GM21447 (cell line): Measurements from ENCODE around the gene APOL6.
"Not testable (repeated sequence)": the region's sequence is repeated elsewhere in the genome, so short reads cannot be mapped to it uniquely, and the experiment has no call there.

ENCODE experiments used
- ATAC-seq: cut with Tn5 transposase; IDR thresholded peaks from one replicate; pipeline ENCODE4 v1.9.1; 2021; ENCODE audit not compliant: unreplicated experiment

The APOL6 gene

DNA sequence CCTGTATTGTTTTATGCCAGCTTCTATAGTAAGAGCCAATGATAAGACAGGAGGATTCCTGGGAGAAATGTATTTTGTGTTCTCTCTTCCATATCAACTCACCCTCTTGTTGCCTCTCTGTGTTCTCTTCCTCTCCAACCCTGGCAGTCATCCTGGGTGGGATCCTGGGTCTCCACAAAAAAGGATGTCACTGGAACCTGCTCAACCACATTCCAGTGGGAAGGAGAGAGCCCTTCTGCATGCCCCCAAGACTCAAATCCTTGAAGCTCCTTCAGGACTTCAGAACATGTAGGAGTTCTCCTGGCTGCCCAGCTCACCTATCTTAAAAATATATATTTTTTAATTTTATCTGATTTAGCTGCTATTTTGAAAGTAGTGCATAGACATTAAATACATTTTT is 26.1 kb downstream of the APOL6 start:
- ATAC-seq = no peak

DNA sequence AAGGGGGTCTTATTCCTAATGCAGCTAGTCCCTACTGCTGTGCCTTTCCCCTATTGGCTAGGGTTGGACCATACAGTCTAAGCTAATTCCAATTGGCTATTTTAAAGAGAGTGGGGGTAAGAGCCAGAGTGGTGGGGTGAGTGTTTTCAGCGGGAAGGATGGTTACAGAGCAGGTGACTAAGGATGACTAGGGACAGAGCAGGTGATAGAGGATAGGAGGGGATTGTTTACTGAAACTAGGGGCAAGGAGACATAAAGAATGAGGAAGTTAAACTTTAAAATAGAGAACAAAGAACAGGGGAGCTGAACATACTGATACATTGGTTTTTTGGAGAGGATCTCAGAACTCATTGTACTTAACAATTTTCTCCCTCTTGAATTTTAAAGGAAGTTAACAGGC is 27.8 kb downstream of the APOL6 start:
- not testable (repeated sequence) for ATAC-seq

DNA sequence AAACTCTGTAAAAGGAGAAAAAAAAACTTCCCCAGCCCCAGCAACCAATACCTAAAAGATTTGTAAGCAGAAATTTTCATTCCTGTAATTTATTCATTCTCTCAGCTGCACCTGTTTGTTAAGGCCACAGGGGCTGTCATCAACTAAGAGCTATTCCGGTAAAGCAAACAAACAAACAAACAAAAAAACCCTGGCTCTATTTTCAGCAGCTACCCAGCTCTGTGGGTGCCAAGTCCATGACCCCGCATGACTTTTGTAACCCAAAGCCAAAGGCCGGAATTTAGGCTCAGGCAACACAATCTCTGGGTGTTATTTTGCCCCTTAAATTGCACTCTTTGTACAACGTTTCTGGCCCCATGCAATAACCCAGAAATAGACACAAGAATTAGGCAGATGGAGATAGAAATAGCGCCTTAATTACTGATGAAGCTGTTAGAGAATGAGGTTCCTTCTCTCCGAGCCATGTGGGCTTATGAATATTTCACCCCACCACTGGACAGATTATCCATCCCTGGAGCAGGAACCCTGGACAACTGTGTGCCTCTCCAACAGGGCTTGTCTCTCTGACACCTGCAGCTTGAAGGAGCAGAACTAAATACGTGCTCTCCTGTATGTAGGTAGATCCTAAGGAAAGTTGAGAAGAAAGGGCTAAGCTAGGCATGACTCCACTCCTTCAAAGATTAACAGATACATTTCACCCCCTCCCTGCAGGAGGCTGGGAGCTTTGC is 29.4 kb downstream of the APOL6 start:
- no peak for ATAC-seq

DNA sequence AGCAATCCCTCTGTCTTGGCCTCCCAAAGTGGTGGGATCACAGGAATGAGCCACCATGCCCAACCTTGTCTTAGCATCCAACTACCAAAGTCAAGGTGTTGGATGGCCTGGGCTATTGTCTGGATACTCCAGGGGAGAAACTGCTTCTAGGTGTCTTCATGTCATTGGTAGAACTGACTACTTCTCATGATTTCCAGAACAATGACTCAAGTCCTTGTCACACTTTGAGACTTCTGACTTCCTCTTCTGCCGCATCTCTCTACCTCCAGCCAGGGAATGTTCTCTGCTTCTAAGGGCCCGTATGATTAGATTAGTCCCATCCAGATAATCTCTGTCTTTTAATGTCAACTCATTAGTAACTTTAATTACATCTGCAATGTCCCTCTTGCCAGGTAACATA is 30.6 kb downstream of the APOL6 start:
- no peak for ATAC-seq

DNA sequence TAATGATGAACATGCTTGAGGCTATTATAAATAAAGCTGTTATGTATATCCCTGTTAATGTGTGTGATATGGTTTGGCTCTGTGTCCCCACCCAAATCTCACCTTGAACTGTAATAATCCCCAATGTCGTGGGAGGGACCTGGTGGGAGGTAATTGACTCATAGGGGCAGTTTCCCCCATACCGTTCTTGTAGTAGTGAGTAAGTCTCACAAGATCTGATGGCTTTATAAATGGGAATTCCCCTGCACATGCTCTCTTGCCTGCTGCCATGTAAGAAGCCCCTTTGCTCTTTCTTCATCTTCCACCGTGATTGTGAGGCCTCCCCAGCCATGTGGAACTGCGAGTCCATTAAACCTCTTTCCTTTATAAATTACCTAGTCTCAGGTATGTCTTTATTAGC is 31.2 kb downstream of the APOL6 start:
- ATAC-seq = not testable (repeated sequence)

DNA sequence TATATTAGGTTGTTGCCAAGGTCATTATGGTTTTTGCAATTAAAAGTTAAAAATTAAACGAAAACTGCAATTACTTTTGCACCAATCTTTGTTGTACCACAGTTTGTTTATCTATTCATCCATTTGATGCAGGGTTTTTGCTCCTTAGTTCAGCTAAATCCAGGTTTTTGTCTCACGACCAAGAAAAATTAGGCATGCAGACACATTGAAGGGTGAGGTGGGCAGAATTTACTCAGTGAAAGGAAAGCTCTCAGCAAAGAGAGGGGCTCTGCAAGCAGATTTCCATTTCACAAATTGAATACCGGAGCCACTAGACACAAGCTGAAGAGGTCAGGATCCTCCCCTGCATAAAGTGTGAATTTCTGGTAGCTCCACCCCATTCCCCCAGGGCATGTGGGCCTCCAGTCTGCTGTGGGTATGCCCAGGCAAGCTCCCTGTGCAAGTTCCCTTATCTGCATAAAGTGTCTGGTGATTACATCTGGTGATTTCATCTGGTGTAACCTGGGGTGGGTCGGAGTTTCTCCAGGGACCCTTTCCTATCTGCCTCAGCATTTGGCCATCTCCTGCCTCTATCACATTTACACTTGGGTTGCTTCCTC is 33.3 kb downstream of the APOL6 start:
- no peak for ATAC-seq

DNA sequence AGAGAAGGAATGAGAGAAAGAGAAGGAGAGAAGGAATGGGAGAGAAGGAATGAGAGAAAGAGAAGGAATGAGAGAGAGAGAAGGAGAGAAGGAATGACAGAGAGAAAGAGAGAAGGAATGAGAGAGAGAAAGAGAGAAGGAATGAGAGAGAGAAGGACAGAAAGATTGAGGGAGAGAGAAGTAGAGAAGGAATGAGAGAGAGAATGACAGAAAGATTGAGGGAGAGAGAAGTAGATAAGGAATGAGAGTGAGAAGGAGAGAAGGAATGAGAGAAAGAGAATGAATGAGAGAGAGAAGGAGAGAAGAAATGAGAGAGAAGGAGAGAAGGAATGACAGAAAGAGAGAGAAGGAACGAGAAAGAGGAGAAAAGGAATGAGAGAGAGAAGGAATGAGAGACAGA is 35.3 kb downstream of the APOL6 start:
- no peak for ATAC-seq

DNA sequence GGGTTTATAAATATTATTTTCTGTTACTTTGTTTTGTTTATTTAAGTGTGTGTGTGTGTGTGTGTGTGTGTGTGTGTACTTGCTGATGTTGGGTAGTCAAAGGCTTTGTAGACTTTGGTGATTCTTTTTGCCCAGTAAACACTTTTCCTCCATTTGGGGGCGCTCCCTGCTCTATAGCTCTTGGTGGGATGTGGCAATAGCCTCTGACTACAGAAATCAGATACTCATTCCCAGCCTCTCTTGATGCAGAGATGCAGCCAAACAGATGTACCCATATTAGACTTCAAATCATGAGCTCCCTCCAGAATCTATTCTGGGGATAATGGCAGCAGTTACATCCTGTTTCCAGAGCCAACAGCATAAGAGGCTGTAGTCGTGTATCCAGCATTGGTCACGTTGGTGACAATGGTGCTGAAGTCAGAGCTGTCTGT is 36.0 kb downstream of the APOL6 start:
- ATAC-seq = no peak

DNA sequence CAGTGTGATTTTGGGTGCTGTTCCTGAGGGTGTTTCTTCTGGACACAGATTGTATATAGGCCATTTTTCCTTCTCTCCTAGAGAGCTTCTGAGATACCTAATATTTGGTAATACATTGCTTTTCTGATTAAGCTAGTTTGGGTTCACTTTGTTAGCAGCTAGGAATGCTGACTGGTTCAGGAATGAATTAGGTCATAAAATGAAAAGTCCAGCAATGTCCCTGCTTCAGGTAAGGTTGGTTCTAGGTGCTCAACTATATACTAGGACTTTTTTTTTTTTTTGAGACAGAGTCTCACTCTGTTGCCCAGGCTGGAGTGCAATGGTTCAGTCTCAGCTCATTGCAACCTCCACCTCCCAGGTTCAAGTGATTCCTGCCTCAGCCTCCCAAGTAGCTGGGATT is 36.5 kb downstream of the APOL6 start:
- ATAC-seq = no peak

DNA sequence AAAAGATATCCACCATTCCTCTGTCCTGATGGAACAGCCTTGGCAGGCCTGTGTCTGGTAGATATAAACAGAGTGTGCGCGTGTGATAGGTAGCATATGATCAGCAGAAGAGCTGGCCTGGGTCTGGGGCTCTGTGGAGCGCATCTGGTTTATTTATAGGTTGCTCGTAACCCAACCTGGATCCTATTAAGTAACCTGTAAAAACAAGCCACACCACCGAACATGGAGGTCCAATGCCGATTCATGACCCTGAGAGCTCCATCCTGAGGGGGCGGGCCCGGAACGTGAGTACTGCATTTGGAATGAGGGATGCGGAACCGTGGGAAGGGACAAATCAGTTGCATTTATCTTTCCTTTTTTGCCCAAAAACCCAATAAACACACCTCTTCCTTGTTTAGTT is 37.5 kb downstream of the APOL6 start:
- ATAC-seq = no peak

DNA sequence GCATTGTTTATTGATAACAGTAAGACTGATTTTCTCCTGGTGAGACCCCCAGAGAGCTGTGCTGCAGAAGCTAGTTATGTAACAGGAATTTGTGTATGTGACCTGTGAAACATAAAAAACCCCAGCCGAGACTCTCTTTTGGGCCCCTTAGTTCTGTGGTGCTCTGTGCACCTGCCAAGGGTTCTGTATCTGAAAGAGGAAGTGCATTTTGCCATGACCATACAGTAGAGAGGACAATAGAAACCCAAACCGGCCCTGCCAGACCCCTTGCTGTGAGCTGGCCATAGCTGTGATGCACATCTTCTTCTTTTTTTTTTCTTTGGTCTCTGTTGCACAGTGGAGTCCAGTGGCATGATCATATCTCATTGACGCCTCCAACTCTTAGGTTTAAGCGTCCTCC is 38.1 kb downstream of the APOL6 start:
- no peak for ATAC-seq

DNA sequence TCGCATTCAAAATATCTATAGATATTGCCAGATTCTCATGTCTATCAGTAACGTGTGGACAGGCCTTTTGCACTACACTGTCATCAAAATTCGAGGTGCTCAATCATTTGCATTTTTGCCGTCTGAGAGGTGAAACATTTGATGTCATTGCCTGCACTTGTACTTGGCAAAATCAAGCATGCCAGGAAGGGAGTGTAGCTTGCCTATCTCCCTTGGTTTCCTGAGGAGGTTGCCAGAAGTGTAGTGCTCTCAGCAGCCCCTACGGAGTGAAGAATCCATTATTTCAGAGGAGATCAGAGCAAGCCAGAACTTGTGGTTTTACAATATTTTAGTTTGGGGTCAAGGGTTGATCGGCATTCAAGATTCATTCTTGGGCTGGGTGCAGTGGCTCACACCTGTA is 39.2 kb downstream of the APOL6 start:
- ATAC-seq = no peak

DNA sequence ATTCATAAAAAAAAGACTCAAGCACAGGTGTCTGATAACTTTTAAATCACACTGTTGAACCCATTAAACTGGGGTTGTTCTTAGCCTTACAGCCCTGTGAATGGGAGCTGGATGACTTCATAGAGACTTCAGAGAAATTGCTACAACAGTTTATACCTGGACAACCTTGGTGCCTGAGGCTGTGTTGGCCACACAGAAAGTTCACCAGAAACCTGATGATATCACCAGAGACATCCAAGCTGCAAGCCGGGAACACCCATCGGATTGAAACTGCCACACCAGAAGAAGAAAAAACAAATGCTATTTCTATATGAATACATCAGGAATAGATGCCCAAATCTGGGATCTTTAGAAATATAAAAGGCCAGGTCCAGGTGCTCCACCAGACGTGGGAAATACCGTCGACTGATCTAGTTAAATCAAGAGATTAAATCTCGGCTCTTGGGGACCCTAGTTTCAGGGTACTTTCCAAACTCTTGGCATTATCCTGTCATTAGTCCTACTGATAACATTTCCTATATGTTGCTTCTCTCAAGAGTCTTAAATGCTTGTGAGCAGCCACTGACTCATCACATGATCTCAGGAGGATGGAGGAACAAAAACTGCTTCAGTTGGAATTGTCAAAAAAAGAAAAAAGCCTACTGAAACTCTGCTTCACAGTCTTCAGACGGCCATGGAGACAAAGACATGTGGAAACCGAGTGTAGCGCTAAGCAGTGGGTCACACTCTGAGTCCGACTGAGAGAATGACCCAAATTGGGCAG is 40.8 kb downstream of the APOL6 start:
- ATAC-seq = no peak

DNA sequence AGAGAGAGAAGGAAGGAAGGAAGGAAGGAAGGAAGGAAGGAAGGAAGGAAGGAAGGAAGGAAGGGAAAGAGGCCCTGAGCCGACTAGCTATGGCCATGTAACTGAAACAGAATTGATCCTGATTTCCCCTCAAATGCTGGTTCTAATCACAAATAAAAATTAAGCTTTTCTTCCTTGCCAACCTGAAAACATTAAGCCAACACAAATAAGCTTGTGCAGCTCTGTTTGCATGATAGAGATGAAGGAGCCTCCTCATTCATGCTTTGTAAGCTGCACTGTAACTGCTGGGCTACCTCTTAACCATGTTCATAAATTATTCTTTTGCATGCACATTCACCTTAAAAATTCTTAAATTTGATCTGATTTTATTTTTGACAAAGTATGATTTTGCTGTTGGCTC is 41.8 kb downstream of the APOL6 start:
- ATAC-seq = no peak

DNA sequence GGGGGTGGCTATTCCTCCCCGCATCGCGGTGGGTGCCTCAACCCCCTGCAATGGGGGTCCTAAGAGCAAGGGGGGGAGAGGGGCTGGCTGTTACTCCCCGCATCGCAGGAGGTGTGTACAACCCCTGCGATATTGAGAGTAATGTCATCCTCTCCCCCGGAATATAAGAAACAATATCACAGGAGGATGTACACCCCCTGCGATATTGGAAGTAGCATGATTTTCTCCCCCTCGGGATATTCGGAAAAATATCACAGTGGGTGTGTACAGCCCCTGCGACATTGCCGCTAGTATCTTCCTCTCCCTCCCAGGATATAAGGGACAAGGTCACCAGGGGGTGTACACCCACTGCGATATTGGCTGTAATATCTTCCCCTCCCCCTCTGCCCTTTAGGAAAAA is 47.0 kb downstream of the APOL6 start:
- ATAC-seq = no peak

DNA sequence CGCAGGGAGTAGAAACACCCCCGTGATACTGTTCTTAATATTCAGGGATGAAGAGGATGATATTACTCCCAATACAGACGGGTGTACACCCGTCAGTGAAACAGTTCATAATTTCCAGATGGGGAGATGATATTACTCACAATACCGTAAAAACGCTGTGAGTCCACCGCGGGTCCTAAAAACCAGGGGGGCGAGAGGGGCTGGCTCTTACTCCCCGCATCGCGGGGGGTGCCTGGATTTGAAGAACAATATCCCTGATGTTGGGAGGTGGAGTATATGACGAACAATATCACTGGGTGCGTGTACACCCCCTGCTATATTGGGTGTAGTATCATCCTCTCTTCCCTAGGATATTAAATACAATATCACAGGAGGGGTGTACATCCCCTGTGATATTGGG is 48.9 kb downstream of the APOL6 start:
- no peak for ATAC-seq

DNA sequence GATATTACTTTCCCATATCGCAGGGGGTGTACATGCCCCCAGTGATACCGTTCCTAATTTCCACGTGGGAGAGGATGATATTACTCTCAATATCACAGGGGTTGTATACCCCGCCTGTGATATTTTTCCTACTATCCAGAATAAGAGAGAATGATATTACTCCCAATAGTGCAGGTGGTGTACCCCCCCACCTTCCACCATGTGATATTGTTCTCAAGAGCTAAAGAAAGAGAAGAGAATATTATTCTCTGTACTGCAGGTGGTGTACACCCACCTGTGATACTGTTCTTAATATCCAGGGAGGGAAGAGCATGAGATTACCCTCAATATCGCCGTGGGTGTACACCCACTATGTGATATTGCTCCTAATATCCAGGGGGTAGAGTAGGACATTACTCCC is 51.6 kb downstream of the APOL6 start:
- ATAC-seq = not testable (repeated sequence)

DNA sequence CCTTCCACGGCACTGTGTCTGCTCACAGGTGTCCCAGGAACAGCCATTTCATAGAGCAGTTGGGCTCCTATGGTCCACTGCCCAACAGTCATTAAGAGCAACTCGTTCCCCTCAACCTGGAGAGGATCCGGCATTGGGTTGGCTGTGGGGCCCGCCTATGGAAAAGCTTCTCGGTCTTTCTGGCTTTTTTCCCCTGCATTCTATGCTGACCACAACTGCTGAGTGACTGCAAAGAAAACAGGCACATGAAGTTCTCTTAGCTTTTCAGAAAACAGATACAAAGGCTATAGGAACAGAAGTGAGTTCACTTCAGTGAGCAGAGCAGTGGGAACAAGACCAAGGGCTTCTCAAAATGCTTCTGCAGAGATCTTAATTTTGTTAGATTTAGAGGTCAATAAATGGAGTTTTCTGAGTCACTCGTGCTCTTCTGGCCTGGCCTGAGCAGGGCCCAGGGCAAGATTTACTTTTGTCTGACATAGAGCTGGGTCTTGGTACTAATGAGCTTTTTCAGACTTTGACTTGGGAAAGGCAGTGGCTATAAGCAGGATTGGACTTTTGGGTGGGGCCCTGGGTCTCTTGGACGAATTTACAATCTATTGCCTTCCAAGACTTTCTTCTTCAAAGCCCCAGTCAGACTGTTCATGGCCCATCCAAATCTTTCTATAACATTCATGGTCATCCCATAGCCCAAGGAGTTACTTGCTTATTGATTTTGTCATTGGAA is 55.8 kb downstream of the APOL6 start:
- ATAC-seq = no peak

DNA sequence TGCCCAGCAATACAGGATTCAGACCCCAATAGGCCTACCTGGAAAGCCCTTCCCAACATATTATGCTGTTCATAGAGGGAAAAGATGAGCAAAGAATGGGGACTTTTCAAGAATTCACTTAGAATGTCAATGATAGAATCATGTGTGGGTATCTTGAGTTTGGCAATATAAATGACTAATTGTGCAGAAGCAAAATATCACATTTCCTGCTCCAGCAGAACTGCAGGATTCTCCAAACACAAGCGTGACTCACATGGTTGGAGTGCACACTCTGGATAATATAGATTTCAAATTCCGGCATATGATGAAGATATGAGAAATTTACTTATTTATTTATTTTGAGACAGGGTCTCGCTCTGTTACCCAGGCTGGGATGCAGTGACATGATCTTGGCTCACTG is 56.9 kb downstream of the APOL6 start:
- no peak for ATAC-seq

DNA sequence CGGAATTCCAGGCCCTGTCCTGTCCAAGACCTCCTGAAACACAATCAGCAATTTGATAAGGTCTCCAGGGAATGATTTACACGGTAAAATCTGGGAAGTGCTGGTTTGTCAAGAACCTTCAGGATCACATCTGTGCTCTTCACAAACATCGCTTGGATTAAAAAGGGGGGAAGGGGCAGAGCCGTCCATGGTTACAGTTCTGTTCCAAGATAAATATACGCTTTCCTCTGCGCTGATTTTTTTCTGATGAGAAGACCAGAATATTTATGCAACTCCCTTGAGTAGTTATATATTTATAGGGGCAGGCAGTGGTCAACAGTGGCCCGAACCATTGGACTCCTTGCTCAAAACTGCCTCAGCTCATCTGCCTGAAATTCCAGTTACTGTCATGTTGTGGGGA is 60.2 kb downstream of the APOL6 start:
- no peak for ATAC-seq

DNA sequence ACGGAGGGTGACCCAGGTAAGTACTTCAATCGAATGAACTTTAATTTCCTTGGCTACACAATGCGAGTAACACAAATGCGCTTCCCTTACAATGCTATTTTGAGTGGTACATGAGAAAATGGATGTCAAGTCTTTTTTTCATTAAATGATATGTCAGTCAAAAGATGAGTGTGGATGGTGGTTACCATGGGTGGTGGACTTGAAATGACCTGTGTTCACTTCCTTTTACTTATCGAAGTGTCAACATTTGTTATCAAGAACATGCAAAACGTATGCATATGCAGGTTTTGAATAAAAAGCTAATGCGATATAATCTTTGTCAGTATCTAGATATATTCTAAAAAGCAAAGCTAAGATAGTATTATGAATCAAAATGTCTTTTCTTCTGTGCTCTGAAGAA is 60.7 kb downstream of the APOL6 start:
- no peak for ATAC-seq

DNA sequence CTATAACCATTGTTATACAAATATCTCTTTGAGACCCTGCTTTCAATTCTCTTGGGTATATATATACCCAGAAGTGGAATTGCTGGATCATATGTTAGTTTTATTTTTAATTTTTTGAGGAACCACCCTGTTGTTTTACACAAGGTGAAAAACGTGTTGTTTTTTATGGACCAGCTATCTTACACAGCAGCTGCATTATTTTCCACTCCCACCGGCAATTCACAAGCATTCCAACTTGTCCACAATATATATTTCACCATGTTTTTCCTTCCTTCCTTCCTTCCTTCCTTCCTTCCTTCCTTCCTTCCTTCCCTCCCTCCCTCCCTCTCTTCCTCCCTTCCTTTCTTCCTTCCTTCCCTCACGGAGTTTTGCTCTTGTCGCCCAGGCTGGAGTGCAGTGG is 63.1 kb downstream of the APOL6 start:
- ATAC-seq = no peak
